Measurements from ENCODE around the gene CFAP92. TPM values are rescaled to one million over a fixed set of nuclear protein-coding genes. Genes with fewer than 3 reads are reported as not detected.

CFAP92 gene
- total and polyA plus RNA-seq, 2 donors (not counting 1 experiment from before 2014, with no cell fraction given) = not detected

DNA sequence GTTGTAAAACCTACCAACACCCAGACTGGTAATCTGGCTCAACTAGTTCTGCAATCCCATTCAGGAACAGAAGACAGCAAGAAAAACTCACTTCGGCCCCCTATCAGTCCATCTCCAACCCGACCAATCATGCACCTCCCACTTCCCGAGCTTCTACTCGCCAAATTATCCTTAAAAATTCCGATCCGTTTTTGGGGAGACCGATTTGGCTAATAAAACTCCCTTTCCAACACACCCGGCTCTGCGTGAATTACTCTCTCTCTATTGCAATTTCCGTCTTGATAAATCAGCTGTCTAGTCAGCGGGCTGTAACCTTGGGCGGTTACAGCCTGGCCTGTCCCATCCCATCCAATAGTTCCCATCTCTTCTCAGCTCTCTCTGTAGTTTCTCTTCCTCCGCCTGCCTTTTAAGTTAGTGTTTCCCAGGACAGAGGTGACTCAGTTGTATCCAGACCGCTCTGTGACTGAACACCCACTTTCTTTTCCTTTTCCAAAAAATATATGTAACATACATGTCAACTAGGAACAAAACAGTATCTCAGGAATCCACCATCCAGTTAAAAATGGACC is 115.2 kb downstream of the CFAP92 start:
- WGBS (ENCODE audit: insufficient coverage) = 0% methylated on average over 13 of the region's 14 CpGs

More for the DNA sequence above, 115.2 kb downstream of the CFAP92 start:
- Histone ChIP-seq H3K27ac (ENCODE audit: low read length in 2 of 2) (peak overlapping the region; percentile 93 to 98), H3K9ac (ENCODE audit: low read length) (peak overlapping the region; percentile 99), H3K4me1 (ENCODE audit: control insufficient read depth in 2 of 2, insufficient read depth in 2 of 2, low read length in 2 of 2) (peaks cover 24 to 31% of the 10 kb centered on the region in 2 donors), H3K4me3 (ENCODE audit: control extremely low read depth in 1 of 5, extremely low read depth in 1 of 5, insufficient read depth in 1 of 5, low read depth in 2 of 5, low read length in 4 of 5) (peak overlapping the region; percentile 86 to 97 (median 88)), H3K4me2 (replicated peaks; ENCODE audit: low read depth, low read length, poor library complexity, severe bottlenecking) (peak overlapping the region; percentile 84), H3K79me2 (ENCODE audit: control insufficient read depth, insufficient read depth, low read length) (peaks cover 57% of the 10 kb centered on the region), H2AFZ (ENCODE audit: insufficient read depth, low read depth, low read length, poor library complexity, severe bottlenecking) (peak overlapping the region; percentile 96), H3K27me3 (replicated peaks in 1 of 4; ENCODE audit: control extremely low read depth in 1 of 4, control insufficient read depth in 3 of 4, insufficient read depth in 4 of 4, low read length in 3 of 4) (no peaks in the 10 kb centered on the region), H3K36me3 (replicated peaks in 1 of 2; ENCODE audit: control extremely low read depth in 1 of 2, control insufficient read depth in 1 of 2, extremely low read depth in 1 of 2, insufficient read depth in 2 of 2, low read length in 1 of 2) (peaks cover 0 to 14% of the 10 kb centered on the region in 2 experiments), H3K9me3 (ENCODE audit: control extremely low read depth in 1 of 3, control insufficient read depth in 2 of 3, insufficient read depth in 1 of 3, low read length in 2 of 3) (no peaks in the 10 kb centered on the region), H4K20me1 (ENCODE audit: control insufficient read depth, insufficient read depth, low read length, poor library complexity, severe bottlenecking) (no peaks in the 10 kb centered on the region)
- no peak for ATAC-seq (ENCODE audit: low read depth)
- intact Hi-C loops (cut with micrococcal nuclease) = loop anchor here (1.0 to 5.0 kb wide), 8 partner anchors 32 to 826 kb away; partner anchors contain the start of genes CNBP, RAB7A, RPN1 and SEC61A1
- H3K27ac Mint-ChIP-seq = peak overlapping the region; percentile 95
- H3K4me1 Mint-ChIP-seq = peaks cover 53% of the 10 kb centered on the region
- no peaks in the 10 kb centered on the region for H3K9me3 Mint-ChIP-seq (ENCODE audit: insufficient read depth)
- peak overlapping the region; percentile 95 for H3K4me3 Mint-ChIP-seq
- CTCF ChIA-PET = interaction anchor here (0.6 to 3.6 kb wide), 6 partner anchors 32 to 446 kb away, joined by 3 to 24 read pairs (median 4); no protein-coding TSS in a partner anchor
- H3K27me3 Mint-ChIP-seq = no peaks in the 10 kb centered on the region
- TF ChIP-seq EZH2 (IDR thresholded peaks at IDR 0.05; ENCODE audit: borderline replicate concordance, insufficient read depth, low read depth, low read length, poor library complexity, severe bottlenecking) = no peak
- no peak for TF ChIP-seq CTCF (IDR thresholded peaks at IDR 0.05)
- POLR2A ChIA-PET = interaction anchor here (0.6 to 1.7 kb wide), 5 partner anchors 142 to 298 kb away, joined by 3 to 13 read pairs (median 4); partner anchors contain the start of genes RAB7A and RPN1
- no peak for DNase-seq

Measured in B cell (primary cell).